SU-DHL-6 (cell line): ENCODE measurements around the gene FAH.

Experiments used
- H2AFZ ChIP-seq: fragments of 200-600 bp; sonication (generic); 2 replicates; pipeline ENCODE4 v1.6.1; 2014; ENCODE audit warnings: low read depth, mild to moderate bottlenecking, moderate library complexity, mixed read lengths, antibody characterized with exemption, low read length; ENCODE audit not compliant: severe bottlenecking
- H3F3A ChIP-seq: fragments of 200-600 bp; shearing (Covaris generic); 2 replicates; pipeline ENCODE4 v1.6.0; 2016; ENCODE audit warnings: antibody characterized with exemption, mild to moderate bottlenecking; ENCODE audit not compliant: insufficient read depth
- H3K27ac ChIP-seq: fragments of 200-600 bp; sonication (generic); 2 replicates; pipeline ENCODE4 v1.5.1; 2016; ENCODE audit warnings: low read depth, mild to moderate bottlenecking, low read length, moderate library complexity, mixed read lengths
- H3K27me3 ChIP-seq: fragments of 200-600 bp; sonication (generic), shearing (Covaris generic); 2 replicates; pipeline ENCODE4 v1.6.0; 2014; ENCODE audit warnings: mild to moderate bottlenecking, low read length
- H3K36me3 ChIP-seq: fragments of 200-600 bp; sonication (generic); 2 replicates; pipeline ENCODE4 v1.6.1; 2014; ENCODE audit warnings: mild to moderate bottlenecking, low read length, mixed read lengths
- H3K4me2 ChIP-seq: fragments of 300-600, 200-600 bp; shearing (Covaris generic), sonication (generic); 2 replicates; pipeline ENCODE4 v1.6.0; 2014; ENCODE audit warnings: low read length, low read depth, mild to moderate bottlenecking; ENCODE audit not compliant: poor library complexity, severe bottlenecking
- H3K4me3 ChIP-seq: fragments of 200-600 bp; sonication (generic); 2 replicates; pipeline ENCODE4 v1.5.1; 2014; ENCODE audit warnings: antibody characterized with exemption, low read length, mild to moderate bottlenecking, mixed read lengths; ENCODE audit not compliant: insufficient read depth, poor library complexity, severe bottlenecking
- H3K79me2 ChIP-seq: fragments of 200-600 bp; sonication (generic); 2 replicates; pipeline ENCODE4 v1.6.1; 2014; ENCODE audit warnings: mild to moderate bottlenecking, low read length, moderate library complexity; ENCODE audit not compliant: insufficient read depth
- H3K9ac ChIP-seq: fragments of 200-600 bp; sonication (generic); 2 replicates; pipeline ENCODE4 v1.7.0; 2014; ENCODE audit warnings: mild to moderate bottlenecking, low read length
- H3K9me2 ChIP-seq: fragments of 200-600 bp; sonication (generic); replicated peaks from 2 replicates; pipeline ENCODE4 v1.6.1; 2014; ENCODE audit warnings: low read length; ENCODE audit not compliant: insufficient read depth
- H3K9me3 ChIP-seq: fragments of 200-600 bp; sonication (generic); 2 replicates; pipeline ENCODE4 v1.6.1; 2014; ENCODE audit warnings: low read length, mixed read lengths; ENCODE audit not compliant: insufficient read depth
- H4K20me1 ChIP-seq: fragments of 200-600 bp; sonication (generic); 2 replicates; pipeline ENCODE4 v1.6.1; 2014; ENCODE audit warnings: low read depth, mild to moderate bottlenecking, antibody characterized with exemption, low read length, moderate library complexity, mixed read lengths
- EZH2phosphoT487 ChIP-seq: fragments of 200-600 bp; sonication (generic), shearing (Covaris generic); conservative IDR thresholded peaks from 2 replicates; pipeline ENCODE4 v1.6.1; 2018; ENCODE audit warnings: mild to moderate bottlenecking, antibody characterized with exemption, low read length, moderate library complexity, mixed read lengths
- TF ChIP-seq, protein P1 (sequence below): fragments of 200-600 bp; sonication (generic); IDR thresholded peaks from one replicate; pipeline ENCODE4 v1.5.1; 2017; ENCODE audit warnings: antibody characterized with exemption, mild to moderate bottlenecking, low read length, moderate library complexity; ENCODE audit not compliant: insufficient read depth, poor library complexity, severe bottlenecking

FAH gene

DNA sequence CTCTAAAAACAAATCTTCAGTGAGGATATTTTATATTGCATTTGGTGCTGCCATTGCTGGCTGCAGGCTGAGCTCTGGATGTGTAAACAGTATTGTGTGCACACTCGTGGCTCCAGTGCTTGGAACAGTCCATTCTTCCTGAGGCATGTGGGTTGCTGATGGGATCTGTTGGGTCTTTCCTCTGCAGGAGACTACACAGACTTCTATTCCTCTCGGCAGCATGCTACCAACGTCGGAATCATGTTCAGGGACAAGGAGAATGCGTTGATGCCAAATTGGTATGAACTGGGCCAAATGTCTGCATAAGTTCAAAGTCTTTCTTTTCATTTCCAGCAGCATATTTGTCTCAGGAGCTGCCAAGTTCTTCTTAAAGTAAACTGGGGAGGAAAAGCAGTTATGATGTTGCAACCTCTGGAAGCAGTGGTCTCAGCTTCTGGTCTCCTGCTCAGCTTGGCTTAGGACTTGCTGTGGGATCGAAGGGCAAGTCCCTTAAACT is 9.3 kb downstream of the FAH start:
- no peak overlapping the region for H3K4me2 ChIP-seq
- no peaks in the 10 kb centered on the region for H4K20me1 ChIP-seq
- no peak overlapping the region for H3K27ac ChIP-seq
- no peaks in the 10 kb centered on the region for H3K9me3 ChIP-seq
- no peaks in the 10 kb centered on the region for H3K36me3 ChIP-seq
- no peaks in the 10 kb centered on the region for H3K27me3 ChIP-seq
- no peak overlapping the region for H3K9ac ChIP-seq
- H3K9me2 ChIP-seq, result no peaks in the 10 kb centered on the region
- H2AFZ ChIP-seq, result no peak overlapping the region
- TF ChIP-seq EZH2phosphoT487, result no peak
- TF ChIP-seq, protein P1, sequence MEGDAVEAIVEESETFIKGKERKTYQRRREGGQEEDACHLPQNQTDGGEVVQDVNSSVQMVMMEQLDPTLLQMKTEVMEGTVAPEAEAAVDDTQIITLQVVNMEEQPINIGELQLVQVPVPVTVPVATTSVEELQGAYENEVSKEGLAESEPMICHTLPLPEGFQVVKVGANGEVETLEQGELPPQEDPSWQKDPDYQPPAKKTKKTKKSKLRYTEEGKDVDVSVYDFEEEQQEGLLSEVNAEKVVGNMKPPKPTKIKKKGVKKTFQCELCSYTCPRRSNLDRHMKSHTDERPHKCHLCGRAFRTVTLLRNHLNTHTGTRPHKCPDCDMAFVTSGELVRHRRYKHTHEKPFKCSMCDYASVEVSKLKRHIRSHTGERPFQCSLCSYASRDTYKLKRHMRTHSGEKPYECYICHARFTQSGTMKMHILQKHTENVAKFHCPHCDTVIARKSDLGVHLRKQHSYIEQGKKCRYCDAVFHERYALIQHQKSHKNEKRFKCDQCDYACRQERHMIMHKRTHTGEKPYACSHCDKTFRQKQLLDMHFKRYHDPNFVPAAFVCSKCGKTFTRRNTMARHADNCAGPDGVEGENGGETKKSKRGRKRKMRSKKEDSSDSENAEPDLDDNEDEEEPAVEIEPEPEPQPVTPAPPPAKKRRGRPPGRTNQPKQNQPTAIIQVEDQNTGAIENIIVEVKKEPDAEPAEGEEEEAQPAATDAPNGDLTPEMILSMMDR, result no peak
- H3F3A ChIP-seq, result no peaks in the 10 kb centered on the region
- H3K4me3 ChIP-seq, result no peak overlapping the region
- H3K79me2 ChIP-seq, result no peaks in the 10 kb centered on the region

DNA sequence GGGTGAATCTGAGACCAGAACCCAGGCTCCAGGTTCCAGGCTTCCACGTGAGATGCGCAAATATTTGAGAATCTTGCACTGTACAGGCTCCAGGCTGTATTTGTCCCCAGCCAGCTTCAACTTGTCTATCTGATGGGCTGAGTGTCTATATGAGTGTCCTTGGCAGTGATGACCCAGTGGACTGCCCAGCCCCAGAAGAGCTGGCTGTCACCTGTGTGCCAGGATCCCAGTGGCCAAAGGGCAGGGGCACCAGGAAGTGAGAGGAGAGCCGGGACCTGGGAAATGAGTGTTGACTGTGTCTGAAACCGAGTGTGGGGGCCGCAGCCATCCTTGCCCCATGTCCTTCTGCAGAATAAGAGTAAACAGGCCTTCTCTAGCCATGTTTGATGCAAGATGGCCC is 10.4 kb downstream of the FAH start:
- H3K4me2 ChIP-seq, result no peak overlapping the region
- no peaks in the 10 kb centered on the region for H3K27me3 ChIP-seq
- H3K9me3 ChIP-seq, result no peaks in the 10 kb centered on the region
- H3K9me2 ChIP-seq, result no peaks in the 10 kb centered on the region
- no peaks in the 10 kb centered on the region for H3K36me3 ChIP-seq
- no peak overlapping the region for H3K27ac ChIP-seq
- no peak overlapping the region for H2AFZ ChIP-seq
- H3F3A ChIP-seq, result no peaks in the 10 kb centered on the region
- no peaks in the 10 kb centered on the region for H3K79me2 ChIP-seq
- H3K9ac ChIP-seq, result no peak overlapping the region
- H4K20me1 ChIP-seq, result no peaks in the 10 kb centered on the region
- no peak overlapping the region for H3K4me3 ChIP-seq
- TF ChIP-seq EZH2phosphoT487, result no peak
- TF ChIP-seq, protein P1, result no peak

DNA sequence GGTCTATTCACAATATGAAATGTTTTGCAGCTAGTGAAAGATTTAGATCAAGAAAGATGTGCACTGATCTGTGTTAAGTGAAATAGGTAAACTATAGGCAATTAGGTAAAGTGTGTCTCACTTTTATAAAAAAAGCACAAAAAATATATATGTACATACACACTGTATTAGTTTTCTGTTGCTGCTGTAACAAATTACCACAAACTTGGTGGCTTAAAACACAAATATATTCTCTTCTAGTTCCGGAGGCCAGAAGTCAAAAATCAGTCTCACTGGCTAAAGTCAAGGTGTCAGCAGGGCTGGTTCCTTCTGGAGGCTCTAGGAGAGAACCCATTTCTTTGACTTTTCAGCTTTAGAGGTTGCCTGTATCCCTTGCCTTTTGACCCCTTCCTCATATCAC is 11.1 kb downstream of the FAH start:
- no peaks in the 10 kb centered on the region for H3F3A ChIP-seq

More for the DNA sequence above, 11.1 kb downstream of the FAH start:
- no peaks in the 10 kb centered on the region for H3K9me2 ChIP-seq
- no peaks in the 10 kb centered on the region for H3K36me3 ChIP-seq
- H4K20me1 ChIP-seq, result no peaks in the 10 kb centered on the region
- no peak overlapping the region for H3K4me3 ChIP-seq
- H3K9ac ChIP-seq, result no peak overlapping the region
- no peak overlapping the region for H2AFZ ChIP-seq
- H3K27ac ChIP-seq, result no peak overlapping the region
- H3K9me3 ChIP-seq, result no peaks in the 10 kb centered on the region
- H3K4me2 ChIP-seq, result no peak overlapping the region
- H3K27me3 ChIP-seq, result no peaks in the 10 kb centered on the region
- TF ChIP-seq EZH2phosphoT487, result no peak
- TF ChIP-seq, protein P1, result no peak
- H3K79me2 ChIP-seq, result no peaks in the 10 kb centered on the region
